NCI-H1105 treated with DMSO at 0.1 percent for 48 hours (cell line): ENCODE results near the gene CHKB.
A peak's percentile ranks its signal among the peaks of the same experiment; 100 is the strongest.

Experiments
- DNase-seq: peaks from one replicate; lab custom pipeline; 2025; lab: John Stamatoyannopoulos, UW

CHKB gene

GRCh38 chr22:50572965-50573364 is 9.7 kb downstream of the CHKB start:
- DNase-seq: no peak

DNA sequence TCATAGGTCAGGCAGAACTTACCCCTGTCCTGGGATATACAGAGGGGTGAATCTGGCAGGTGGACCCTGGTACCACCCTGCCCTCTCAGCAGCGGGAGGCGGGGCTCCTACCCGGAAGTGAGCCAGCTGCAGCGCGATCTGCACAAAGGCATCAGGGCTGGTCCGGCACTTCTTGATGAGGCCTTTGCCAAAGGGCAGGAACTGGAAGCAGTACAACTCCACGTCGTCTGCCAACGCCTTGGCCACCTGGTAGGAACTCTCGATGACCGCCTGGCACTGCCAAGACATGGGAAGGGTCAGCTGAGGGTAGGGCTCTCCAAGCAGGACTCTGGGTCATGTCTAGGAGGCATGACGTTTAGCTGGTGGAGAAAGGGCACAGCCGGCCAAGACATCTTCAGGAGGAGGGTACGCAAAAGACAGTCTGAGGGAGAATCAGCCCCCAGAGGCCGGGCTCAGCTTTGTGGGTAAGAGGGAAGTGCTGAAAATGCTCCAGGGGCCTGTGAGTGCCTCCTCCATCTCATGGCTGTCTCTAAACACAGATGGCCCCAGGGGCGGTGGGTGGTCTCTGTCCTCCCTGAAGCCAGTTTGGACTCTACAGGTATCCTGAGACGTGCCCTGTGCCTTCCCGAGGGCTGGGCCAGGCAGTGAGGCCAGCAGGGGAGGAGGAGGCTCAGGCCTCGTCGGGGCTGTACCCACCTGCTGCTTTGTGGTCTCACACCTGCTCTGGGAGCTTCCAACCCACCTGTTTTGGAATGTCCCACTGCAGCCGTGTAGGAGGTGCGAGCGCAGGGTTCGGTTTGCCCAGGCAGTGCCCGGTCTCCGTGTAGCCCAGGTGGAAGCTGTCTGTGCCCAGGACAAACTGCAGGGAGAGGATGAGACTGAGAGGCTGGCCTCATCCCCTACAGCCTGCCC is 11.1 kb downstream of the CHKB start:
- no peak for DNase-seq

DNA sequence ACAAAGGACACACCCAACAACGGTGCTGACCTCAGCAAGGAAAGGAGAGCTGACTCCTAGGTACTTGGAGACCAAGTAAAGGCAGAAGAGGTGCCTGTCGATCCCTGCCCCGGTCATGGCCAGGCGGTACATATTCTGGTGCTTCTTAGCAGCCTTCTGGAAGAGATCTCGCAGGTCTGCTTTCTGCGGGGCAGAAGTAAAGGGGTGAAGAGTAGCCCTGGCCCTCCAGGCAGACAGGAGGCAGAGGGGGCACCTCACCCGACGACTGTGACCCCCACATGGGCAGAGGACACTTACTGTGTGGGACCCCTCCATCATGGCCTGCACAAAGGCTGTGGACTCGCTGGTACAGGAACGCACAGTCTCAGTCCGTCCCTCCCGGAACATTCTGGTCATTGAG is 11.8 kb downstream of the CHKB start:
- DNase-seq: no peak

GRCh38 chr22:50569896-50570535 is 12.6 kb downstream of the CHKB start:
- DNase-seq: no peak

- no peak for DNase-seq
These were observed 13.6 kb downstream of the CHKB start for GRCh38 chr22:50569041-50569459.

DNA sequence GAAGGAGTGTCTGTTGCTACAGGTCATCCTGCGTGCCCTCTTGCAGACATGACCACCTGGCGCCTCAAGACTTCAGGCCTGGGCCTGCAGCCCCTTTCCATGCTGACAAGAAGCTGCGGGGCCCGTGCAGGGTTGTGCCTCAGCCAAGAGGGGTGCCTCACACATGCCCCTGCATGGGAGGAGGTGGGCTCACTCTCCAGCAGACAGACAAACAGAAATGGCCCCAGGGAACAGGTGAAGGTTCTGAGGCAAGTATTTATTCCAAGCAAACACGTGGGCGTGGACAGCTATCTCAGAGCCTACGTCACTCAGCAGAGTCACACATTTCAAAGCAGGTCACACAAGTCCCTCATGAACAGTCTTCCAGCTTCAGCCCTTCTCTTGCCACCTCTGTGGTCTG is 14.0 kb downstream of the CHKB start:
- no peak for DNase-seq

DNA sequence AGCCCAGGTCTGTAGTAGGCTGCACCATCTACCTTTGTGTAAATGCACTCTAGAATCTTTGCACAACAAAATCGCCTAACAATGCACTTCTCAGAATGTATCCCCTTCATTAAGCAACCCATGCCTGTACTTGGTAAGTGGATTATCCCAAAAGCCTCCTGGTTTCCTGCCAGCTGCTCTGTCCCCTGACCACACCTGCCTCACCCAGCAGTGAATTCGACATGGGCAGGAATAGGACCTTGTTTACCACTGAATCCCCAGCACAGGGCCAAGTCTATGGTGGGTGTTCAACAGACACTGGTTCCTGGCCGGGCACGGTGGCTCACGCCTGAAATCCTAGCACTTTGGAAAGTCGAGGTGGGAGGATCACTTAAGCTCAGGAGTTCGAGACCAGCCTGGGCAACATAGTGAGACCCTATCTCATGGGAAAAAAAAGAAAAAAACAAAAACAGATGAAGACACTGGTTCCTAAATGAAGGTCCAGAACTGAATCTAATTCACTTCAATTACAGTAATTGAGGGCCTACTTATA is 14.9 kb downstream of the CHKB start:
- no peak for DNase-seq

DNA sequence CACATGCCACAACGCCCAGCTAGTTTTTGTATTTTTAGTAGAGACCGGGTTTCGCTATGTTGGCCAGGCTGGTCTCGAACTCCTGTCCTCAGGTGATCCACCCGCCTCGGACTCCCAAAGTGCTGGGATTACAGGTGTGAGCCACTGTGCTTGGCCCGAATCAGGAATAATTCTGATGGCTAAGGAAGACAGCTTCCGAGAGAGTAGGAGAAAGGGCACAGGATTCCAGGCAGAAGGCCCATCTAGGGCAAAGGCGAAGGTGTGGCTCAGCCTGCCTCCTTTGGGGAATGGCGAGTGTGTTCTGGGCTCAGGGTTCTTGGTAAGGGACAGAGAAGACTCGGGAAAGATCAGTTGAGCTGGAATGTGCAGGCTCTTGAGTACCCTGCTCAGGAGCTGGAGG is 18.4 kb downstream of the CHKB start:
- DNase-seq: no peak

DNA sequence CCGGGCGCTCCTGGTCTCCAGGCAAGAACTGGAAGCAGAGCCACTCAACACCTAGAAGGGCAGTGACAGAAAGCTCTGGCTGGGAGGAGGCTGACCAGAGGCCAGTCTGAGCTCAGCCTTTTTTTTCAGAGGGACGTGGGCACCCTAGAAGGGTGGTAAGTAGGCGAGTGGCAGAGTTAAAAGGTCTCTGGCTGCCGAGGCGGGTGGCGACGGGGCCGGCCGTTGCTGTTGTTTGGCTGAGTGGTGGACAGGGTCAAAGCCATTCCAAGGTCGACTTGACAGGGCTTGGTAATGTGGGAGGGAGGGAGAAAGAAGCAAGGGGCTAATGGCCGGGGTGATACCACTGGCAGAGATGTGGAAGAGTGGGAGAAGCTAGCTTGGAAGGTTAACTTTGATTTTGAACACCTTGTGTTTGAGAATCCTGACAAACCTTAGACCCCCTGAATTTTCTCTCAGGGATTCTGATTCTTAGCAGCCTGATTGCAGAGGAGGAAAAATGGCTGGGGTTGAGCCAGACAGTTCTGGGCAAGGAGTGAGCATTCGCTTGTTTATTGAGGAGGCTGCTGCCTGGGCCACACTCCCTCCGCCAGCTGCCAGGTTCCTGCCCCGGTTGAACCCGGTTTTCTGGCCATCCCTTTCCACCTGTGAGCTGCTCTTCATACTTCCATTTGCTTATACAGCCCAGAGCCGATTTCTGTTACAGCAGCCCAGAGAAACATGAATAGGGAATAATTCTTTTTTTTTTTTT is 19.1 kb downstream of the CHKB start:
- no peak for DNase-seq

DNA sequence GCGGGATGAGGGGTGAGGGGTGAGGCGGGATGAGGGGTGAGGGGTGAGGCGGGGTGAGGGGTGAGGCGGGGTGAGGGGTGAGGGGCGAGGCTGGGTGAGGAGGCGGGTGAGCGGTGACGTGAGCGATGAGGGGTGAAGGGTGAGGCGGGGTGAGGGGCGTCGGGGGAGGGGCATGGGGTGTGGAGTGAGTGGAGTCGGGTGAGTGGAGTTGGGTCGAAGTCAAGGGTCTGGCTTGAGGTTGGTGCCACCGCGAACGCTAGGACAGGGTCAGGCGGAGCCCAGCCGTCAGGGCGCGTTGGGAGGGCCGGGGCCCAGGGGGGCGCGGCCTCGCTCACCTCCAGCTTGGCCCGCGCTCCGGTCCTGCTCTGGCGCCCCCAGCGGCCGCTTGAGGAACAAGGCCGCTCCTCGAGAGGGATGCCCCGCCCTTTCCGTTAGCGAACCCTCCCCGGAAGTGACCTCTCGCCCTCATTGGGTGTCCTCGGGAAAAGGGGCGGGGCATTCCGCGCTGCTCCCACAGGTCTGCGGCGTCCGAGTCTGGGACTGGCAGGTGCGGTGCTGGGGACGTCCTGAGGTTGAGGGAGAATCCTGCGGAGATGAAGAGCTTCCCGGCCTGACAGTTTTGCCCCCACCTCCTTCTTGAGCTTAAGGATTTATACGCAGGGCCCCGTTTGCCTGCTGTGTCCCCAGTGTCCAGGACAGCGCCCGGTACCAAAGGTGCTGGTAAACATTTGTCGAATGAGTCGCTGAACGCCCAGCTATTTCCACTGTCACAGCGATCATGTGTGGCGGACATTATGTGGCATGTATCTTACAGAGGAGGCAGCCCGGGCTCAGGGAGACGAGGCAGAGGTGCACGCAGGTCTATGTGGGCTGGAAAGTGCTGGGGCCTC is 19.9 kb downstream of the CHKB start, which contains the start of gene SYCE3:
Gene SYCE3, minus strand, starts transcription at position 397 of the 890 bp plus-strand sequence. CDS start 6,514 bp downstream, outside the sequence.
- DNase-seq: peak; percentile 92

DNA sequence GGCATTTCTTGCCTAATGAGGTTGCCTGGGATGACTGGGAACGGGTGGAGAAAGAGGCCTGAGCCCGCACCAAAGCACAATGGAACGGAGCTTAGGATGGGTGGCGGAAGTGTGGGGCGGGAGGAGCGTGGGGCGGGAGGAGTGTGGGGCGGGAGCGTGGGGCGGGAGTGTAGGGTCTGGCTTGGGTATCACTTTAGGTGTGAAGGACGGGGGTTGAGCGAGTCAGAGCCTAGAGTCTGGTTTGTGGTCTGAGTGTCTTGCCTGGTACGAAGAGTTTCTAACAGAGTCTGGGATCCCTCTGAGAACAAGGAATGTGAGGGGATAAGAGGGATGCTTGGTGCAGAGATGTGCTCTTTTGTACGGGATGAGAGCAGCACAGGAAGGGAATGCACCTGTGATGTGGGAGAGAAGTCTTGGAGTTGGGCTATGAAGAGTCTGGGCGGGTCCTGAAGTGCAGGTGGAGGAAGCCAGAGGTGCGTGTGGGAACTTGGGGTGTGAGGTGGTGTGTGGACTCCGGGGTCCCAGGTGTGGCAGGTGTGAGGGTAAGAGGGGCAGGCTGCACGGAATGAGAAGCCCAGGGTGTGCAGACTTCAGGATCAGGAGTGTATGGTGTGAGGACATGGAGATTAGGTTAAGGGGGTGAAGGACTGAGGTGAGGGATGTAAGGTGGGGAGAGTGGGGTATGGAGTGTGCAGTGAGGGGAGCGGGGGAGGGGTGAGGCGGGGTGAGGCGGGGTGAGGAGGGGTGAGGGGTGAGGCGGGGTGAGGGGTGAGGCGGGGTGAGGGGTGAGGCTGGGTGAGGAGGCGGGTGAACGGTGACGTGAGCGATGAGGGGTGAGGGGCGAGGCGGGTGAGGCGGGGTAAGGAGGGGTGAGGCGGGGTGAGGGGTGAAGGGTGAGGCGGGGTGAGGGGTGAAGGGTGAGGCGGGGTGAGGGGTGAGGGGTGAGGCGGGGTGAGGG is 21.0 kb downstream of the CHKB start:
- no peak for DNase-seq

- DNase-seq: no peak
These were observed 22.6 kb downstream of the CHKB start for GRCh38 chr22:50560034-50560433.

- DNase-seq: no peak
These were observed 25.9 kb downstream of the CHKB start for GRCh38 chr22:50556703-50557102.

DNA sequence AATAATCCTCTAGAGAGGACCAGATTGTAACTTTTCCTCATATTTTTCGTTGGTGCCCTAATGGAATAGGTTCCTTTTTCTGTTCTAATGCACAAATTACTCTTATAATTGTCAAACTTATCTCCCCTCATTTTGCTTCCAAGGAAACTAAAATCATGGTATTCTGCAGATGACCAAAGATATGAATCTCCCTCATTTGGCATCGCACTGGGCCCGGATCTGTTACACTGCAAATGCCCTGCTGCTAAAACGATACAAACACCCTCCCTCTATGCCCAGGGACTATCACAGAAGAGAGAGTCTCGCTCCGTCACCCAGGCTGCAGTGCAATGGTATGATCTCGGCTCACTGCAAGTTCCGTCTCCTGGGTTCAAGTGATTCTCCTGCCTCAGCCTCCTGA is 29.3 kb downstream of the CHKB start:
- DNase-seq: no peak

DNA sequence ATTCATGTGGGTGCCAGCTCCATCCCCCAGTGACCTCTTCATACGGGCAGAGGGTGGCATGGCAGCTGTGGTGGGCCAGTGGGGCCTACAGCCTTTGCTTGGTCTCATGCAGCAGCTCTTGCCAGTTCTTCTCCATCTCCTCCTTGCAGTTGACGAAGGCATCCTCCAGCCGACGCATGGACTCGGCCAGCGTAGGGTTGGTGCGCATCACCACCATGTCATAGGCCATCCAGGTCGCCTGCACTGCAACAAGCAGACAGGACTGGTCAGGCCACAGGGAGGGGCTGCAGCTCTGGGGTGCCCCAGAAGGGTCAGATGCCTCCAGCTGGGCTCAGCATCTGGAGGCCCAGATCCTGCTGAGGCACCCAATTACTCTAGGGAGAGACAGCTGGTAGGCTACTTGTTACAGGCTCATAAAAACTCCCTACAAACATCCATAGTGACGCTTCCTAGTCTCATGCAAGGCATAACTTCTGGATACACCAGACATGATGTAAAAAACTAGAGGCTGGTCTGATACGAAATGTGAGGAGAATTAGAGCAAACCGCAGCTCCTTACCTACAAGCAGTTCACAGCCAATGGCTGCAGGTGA is 31.4 kb downstream of the CHKB start:
- no peak for DNase-seq

- DNase-seq: no peak
These were observed 32.3 kb downstream of the CHKB start for GRCh38 chr22:50550395-50550794.

DNA sequence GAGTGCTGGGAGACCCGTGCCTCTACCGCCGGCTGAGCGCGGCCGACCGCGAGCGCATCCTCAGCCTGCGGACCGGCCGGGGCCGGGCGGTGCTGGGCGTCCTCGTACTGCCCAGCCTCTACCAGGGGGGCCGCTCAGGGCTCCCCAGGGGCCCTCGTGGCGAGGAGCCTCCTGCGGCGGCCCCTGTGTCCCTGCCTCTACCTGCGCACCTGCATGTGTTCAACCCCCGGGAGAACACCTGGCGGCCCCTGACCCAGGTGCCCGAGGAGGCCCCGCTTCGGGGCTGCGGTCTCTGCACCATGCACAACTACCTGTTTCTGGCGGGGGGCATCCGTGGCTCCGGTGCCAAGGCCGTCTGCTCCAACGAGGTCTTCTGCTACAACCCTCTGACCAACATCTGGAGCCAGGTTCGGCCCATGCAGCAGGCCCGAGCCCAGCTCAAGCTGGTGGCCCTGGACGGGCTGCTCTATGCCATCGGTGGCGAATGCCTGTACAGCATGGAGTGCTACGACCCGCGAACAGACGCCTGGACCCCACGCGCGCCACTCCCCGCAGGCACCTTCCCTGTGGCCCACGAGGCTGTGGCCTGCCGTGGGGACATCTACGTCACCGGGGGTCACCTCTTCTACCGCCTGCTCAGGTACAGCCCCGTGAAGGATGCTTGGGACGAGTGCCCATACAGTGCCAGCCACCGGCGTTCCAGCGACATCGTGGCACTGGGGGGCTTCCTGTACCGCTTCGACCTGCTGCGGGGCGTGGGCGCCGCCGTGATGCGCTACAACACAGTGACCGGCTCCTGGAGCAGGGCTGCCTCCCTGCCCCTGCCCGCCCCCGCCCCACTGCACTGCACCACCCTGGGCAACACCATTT is 33.5 kb downstream of the CHKB start:
- DNase-seq: no peak

DNA sequence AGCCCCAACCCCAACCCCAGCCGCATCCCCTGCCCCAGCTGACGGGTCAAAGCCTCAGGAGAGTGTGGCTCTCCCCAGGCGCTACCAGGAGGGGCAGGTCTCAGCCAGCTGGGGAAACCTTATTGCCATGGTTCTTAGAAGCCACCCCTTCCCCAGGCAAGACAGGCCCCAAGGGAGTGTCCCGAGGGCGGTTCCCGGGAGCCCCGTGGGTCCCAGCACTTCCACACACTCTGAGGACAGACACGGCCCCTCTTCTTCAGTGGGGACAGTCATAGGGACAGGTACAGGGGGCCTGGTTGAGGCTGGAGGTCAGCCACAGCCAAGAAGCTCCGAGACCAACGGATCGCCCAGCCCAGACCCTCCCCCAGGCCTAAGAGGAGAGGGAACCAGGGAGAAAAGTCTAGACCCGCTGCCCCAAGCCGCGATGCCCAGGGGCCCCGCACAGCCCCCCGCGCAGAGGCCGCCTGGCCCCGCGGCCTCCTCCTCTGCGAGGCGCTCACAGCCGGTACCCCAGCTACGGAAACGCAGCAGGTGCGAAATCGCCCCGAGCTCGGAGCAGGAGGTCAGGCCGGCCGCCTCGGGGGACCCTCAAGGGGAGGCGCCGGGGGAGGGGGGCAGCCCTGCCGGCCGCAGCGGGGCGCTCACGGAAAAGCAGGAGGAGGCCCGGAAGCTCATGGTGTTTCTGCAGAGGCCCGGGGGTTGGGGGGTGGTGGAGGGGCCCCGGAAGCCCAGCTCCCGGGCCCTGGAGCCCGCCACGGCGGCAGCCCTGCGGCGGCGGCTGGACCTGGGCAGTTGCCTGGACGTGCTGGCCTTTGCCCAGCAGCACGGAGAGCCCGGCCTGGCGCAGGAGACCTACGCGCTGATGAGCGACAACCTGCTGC is 34.4 kb downstream of the CHKB start:
- DNase-seq: no peak
